NCI-H2107 (cell line): ENCODE data around the gene C1QTNF3.
"Not testable (repeated sequence)": the region's sequence is repeated elsewhere in the genome, so short reads cannot be mapped to it uniquely, and the experiment has no call there.

Source experiments
- DNase-seq: peaks from one replicate; lab custom pipeline; 2025; lab: John Stamatoyannopoulos, UW

Gene C1QTNF3

GRCh38 chr5:34051374-34051980 is 8.5 kb upstream of the C1QTNF3 start:
- DNase-seq, result no peak

- DNase-seq, result no peak
Measured at GRCh38 chr5:34047774-34048572, 5.0 kb upstream of the C1QTNF3 start.

GRCh38 chr5:34047143-34047542 is 4.1 kb upstream of the C1QTNF3 start:
- DNase-seq, result no peak

GRCh38 chr5:34045996-34046395 is 3.0 kb upstream of the C1QTNF3 start:
- no peak for DNase-seq

GRCh38 chr5:34045023-34045422 is 2.0 kb upstream of the C1QTNF3 start:
- DNase-seq, result no peak

- DNase-seq, result no peak
Measured at GRCh38 chr5:34042321-34042720, 692 bp downstream of the C1QTNF3 start.

- no peak for DNase-seq
Measured at GRCh38 chr5:34041247-34041972, 1.6 kb downstream of the C1QTNF3 start.

GRCh38 chr5:34040472-34040871 is 2.5 kb downstream of the C1QTNF3 start:
- no peak for DNase-seq

GRCh38 chr5:34039398-34040157 is 3.4 kb downstream of the C1QTNF3 start:
- no peak for DNase-seq

GRCh38 chr5:34038838-34039237 is 4.2 kb downstream of the C1QTNF3 start:
- no peak for DNase-seq

- DNase-seq, result no peak
Measured at GRCh38 chr5:34038390-34038789, 4.6 kb downstream of the C1QTNF3 start.

GRCh38 chr5:34037726-34038125 is 5.3 kb downstream of the C1QTNF3 start:
- DNase-seq, result no peak

GRCh38 chr5:34035756-34036155 is 7.3 kb downstream of the C1QTNF3 start:
- DNase-seq, result no peak

- DNase-seq, result no peak
Measured at GRCh38 chr5:34034534-34035327, 8.3 kb downstream of the C1QTNF3 start.

GRCh38 chr5:34031966-34032365 is 11.0 kb downstream of the C1QTNF3 start:
- no peak for DNase-seq

- DNase-seq, result no peak
Measured at GRCh38 chr5:34031117-34031516, 11.9 kb downstream of the C1QTNF3 start.

GRCh38 chr5:34030585-34030984 is 12.4 kb downstream of the C1QTNF3 start:
- not testable (repeated sequence) for DNase-seq

- DNase-seq, result no peak
Measured at GRCh38 chr5:34030048-34030447, 13.0 kb downstream of the C1QTNF3 start.

GRCh38 chr5:34028349-34028748 is 14.7 kb downstream of the C1QTNF3 start:
- DNase-seq, result no peak

GRCh38 chr5:34026089-34026761 is 16.8 kb downstream of the C1QTNF3 start:
- DNase-seq, result no peak
